GM23338 (cell line): ENCODE results near the gene EFCAB6.

ENCODE experiments used
- CREB1 ChIP-seq: fragments of 250-450 bp; sonication (Bioruptor Pico); IDR thresholded peaks from 2 replicates; pipeline ENCODE4 v1.5.0; 2020; ENCODE audit warnings: low read depth, mild to moderate bottlenecking, moderate library complexity
- EZH2 ChIP-seq: fragments of 200-600 bp; sonication (generic); IDR thresholded peaks from one replicate; pipeline ENCODE4 v1.8.0; 2017; ENCODE audit warnings: antibody characterized with exemption, mild to moderate bottlenecking, low read depth; ENCODE audit not compliant: unreplicated experiment
- EZH2phosphoT487 ChIP-seq: fragments of 200-600 bp; sonication (generic); IDR thresholded peaks from one replicate; pipeline ENCODE4 v1.8.1; 2018; ENCODE audit warnings: antibody characterized with exemption; ENCODE audit not compliant: unreplicated experiment
- POLR2AphosphoS5 ChIP-seq: IDR thresholded peaks from 2 replicates; pipeline ENCODE4 v1.6.1; 2016; ENCODE audit warnings: antibody characterized with exemption, low read depth
- TF ChIP-seq, protein P1 (sequence below), 2 experiments: fragments of 200-600 bp in 1 of 2; sonication (generic) in 1 of 2; conservative IDR thresholded peaks; 2 replicates each; pipeline versions ENCODE4 v1.5.1 to v1.6.1; 2016 to 2017; ENCODE audit warnings: antibody characterized with exemption in 2 of 2, low read depth in 2 of 2, mild to moderate bottlenecking in 2 of 2, moderate library complexity in 1 of 2

DNA sequence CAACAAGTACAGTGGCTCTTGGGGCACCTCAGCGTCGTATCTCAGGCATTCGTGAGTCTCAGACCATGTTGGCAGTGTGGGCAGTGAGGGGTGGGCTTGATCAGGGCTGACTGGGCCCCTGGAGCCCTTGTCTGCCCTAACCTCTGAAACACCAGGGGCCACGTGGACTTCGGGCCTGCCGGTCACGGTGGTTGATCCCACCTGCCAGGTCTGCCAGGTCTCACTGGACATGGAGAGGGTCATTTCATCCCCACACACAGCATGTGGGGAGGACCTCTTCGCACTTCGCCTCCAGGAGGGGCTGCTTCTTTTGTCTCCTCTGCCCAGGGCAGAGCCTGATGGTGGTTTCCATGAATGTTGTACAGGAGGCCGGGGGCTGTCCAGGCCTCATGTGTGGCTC is 323.2 kb downstream of the EFCAB6 start:
- TF ChIP-seq EZH2 (no peak), EZH2phosphoT487 (no peak), POLR2AphosphoS5 (no peak), CREB1 (no peak)
- TF ChIP-seq, protein P1, sequence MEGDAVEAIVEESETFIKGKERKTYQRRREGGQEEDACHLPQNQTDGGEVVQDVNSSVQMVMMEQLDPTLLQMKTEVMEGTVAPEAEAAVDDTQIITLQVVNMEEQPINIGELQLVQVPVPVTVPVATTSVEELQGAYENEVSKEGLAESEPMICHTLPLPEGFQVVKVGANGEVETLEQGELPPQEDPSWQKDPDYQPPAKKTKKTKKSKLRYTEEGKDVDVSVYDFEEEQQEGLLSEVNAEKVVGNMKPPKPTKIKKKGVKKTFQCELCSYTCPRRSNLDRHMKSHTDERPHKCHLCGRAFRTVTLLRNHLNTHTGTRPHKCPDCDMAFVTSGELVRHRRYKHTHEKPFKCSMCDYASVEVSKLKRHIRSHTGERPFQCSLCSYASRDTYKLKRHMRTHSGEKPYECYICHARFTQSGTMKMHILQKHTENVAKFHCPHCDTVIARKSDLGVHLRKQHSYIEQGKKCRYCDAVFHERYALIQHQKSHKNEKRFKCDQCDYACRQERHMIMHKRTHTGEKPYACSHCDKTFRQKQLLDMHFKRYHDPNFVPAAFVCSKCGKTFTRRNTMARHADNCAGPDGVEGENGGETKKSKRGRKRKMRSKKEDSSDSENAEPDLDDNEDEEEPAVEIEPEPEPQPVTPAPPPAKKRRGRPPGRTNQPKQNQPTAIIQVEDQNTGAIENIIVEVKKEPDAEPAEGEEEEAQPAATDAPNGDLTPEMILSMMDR (conservative IDR thresholded peaks at IDR 0.05; ENCODE audit: low read depth in 2 of 2): no peak
